ENCODE results near the gene DTYMK.
A peak's percentile ranks its signal among the peaks of the same experiment; 100 is the strongest.
"Not testable (repeated sequence)": the region's sequence is repeated elsewhere in the genome, so short reads cannot be mapped to it uniquely, and the experiment has no call there.

DTYMK gene

DNA sequence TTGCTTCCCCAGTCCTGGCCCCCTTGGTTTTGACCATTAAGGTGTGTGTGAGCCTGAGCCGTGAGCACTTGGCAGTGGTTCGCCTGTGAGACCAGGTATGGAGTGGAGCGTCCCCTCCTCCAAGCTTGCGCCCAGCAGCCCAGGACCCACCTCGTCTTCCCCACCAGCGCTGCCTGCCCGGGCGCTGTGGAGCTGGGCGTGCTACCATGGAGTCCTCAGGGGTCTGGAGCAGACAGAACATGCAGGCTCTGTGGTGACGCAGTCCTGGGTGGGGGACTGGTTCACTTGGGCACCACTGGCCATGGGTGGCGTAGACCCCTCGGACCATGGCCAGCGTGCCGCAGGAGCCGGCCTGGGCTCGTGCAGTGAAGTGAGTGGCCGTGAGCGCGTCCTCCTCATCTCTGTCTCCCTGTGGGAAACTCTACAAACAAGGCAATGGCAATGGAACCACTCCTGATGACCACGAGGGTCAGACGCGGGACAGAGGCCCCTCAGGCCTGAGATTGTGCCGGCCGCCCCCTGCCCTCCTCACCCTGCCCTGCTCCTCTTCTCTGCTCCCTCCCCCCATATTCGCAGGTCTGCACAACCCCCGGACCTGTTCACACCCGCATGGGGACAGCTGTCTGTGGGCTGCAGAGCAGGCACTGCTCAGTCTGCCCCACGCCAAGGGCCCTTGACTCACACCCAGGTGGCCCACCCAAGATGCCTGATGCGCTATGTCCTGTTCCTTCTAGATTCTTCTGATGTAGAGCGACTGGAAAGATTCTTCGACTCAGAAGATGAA lies 15.0 kb downstream of the DTYMK start:
- DNase-seq: no peak

- DNase-seq: no peak
Measured at GRCh38 chr2:241670333-241671110, 16.1 kb downstream of the DTYMK start.

DNA sequence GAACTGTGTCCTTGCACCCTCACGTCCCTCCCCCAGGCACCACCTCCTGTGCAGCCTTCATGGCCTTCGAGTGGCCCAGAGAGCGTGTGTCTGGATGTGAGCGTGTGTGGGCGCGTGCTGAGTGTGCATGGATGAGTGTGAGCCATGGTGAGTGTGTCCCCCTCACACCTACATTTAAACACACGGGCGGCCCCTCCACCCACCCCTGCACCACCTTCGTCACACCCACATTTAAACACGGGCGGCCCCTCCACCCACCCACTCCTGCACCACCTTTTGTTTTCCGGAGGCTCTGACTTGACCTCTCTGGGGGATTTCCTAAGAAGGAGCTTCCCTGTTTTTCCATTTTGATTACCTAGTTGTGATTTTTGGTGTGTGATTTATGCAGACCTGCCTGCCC lies 17.8 kb downstream of the DTYMK start:
- DNase-seq: no peak

DNA sequence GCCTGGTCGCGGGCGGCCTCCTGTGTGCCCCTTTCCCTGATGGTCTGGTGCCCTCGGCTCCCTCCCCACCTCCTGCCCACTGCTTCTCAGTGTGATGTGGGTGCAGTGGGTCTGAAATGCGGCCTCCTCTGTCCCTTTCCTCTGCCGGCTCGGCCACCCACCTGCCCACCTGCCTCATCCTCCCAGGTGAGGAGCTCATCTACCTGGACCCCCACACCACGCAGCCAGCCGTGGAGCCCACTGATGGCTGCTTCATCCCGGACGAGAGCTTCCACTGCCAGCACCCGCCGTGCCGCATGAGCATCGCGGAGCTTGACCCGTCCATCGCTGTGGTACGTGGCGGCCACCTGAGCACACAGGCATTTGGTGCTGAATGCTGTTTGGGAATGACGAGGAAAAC lies 18.3 kb downstream of the DTYMK start:
- no peak for DNase-seq

- DNase-seq: no peak
Measured at GRCh38 chr2:241666627-241667400, 19.8 kb downstream of the DTYMK start.

DNA sequence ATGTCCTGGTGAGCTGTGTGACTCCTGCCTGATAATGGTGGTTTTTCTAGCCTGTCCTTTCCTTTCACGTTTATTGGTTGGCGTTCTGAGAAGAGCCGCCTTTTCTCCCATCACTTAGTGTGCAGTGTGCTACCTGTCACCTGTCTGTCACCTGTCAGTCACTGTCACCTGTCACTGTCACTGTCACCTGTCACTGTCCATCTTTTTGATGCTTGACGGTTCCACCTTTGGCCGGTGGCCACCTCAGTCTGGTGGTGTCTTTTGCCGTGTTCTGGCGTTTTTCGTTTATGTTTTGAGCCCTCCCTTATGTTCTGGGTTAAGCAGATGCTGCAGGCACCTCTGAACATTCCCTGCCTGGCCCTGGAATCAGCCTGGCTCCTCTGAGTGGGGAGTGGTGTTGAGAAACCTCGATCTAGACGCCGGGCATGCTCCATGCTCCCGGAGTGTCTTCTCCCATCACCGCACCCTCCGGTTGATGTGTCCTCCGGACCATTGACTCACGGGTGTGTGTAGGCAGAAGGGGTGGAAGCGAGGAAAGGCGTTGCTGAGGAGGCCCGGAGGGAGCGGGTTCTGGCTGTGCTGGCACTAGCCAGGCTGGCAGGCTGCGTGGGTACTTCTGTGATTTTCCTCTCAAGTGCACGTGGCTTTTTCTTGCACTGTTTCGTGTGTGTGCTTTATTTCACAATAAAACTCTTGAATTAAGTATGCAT lies 20.7 kb downstream of the DTYMK start:
- no peak for DNase-seq

- not testable (repeated sequence) for DNase-seq
Measured at GRCh38 chr2:241662731-241663130, 23.9 kb downstream of the DTYMK start.

DNA sequence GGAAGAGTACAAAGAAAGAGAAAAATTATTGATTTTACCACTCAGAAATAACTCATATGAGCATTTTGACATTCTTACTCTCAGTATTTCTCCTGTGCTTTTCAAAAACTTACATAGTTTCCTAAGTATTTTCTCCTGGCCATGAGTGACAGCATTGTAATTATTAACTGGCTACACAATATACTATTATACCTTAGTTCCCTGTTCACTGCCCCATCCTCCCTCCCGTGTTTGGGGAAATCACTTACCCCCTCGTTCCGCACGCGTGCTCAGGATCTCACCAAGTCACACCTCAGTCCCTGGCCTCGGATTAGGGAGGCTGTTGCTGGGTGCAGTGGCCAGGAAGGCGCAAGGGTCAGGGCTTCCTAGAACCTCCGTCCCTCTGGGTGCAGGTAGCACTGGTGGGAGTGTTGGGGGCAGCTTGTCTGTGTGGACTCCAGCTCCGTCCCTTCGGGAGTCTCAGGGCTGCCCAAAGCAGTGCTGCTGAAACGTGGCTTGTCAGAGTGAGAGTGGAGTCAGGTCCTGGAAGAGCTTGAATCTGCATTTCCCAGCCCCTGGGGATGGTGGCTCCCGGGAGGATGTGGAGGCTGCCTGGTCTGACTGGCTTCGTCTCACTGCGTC lies 25.9 kb downstream of the DTYMK start:
- DNase-seq: no peak

GRCh38 chr2:241659150-241659739 lies 27.4 kb downstream of the DTYMK start:
- peak; percentile 37 for DNase-seq

GRCh38 chr2:241658296-241658695 lies 28.3 kb downstream of the DTYMK start:
- DNase-seq: no peak

GRCh38 chr2:241657786-241658254 lies 28.8 kb downstream of the DTYMK start:
- no peak for DNase-seq

- no peak for DNase-seq
Measured at GRCh38 chr2:241656190-241656741, 30.3 kb downstream of the DTYMK start.

DNA sequence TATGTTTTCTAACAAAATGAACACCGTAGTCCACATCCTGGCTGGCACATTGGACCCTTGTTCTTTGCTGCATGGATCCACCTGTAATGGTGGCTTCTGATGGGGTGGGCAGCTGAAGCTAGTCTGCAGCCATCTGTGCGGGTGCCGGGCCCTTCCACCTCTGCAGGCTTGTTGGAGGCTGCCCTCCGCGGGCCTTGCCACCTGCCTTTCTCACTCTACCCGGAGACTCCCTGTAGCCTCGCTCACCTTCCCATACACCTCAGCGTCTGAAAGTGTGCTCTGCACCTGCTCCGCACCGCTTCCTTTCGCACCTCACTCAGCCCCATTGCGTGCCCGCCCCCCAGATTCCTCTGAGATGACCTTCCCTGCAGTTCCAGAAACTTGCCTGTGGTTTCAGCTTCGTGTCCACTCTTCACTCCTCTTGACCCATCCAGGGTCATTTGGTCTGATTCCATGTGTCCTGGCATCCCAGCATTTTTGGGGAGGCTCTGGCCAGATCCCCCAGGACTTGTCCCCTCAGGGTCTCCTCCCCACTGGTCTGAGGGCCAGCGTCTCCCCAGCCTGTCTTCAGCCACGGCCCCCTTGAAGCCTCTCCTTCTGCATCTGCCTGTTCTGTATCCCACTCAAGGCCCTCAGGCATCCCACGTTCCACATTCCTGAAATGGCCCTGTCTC lies 31.0 kb downstream of the DTYMK start:
- DNase-seq: no peak

DNA sequence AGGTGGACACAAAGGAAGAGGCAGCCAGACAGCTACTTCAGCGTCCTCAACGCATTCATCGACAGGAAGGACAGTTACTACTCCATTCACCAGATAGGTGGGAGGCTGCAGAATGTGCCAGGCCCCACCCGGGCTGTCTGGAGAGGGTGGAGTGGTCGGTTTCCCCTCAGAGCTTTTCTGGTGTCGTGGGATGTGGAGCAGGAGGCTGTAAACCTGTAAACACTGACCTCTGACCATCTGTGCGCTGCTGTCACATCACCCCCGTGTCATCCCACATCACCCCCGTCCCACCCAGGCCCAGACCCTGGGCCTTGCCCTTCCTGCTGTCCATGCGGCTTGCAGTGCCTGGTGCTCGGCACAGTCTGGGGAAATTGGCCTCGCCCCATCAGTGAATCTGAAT lies 32.1 kb downstream of the DTYMK start:
- no peak for DNase-seq

GRCh38 chr2:241653210-241653750 lies 33.3 kb downstream of the DTYMK start:
- DNase-seq: no peak

GRCh38 chr2:241652722-241653121 lies 33.9 kb downstream of the DTYMK start:
- DNase-seq: no peak

- no peak for DNase-seq
Measured at GRCh38 chr2:241652142-241652541, 34.5 kb downstream of the DTYMK start.

- DNase-seq: no peak
Measured at GRCh38 chr2:241649927-241650326, 36.7 kb downstream of the DTYMK start.

GRCh38 chr2:241649404-241649803 lies 37.2 kb downstream of the DTYMK start:
- no peak for DNase-seq

- DNase-seq: no peak
Measured at GRCh38 chr2:241648453-241648852, 38.2 kb downstream of the DTYMK start.
